DND-41 (cell line): ENCODE data around the gene MKLN1.
"Not testable (repeated sequence)": the region's sequence is repeated elsewhere in the genome, so short reads cannot be mapped to it uniquely, and the experiment has no call there.

Experiments used
- ATAC-seq: fragments of 200-7000 bp; cut with Tn5 transposase; 3 replicates; pipeline ENCODE4 v1.9.1; 2021; ENCODE audit warnings: low read depth; ENCODE audit not compliant: insufficient read depth
- DNase-seq: peaks from one replicate; pipeline ENCODE4 v3.0.0-alpha.2; 2020
- H2AFZ ChIP-seq: 2 replicates; pipeline ENCODE4 v1.6.0; 2012; ENCODE audit warnings: low read depth, low read length
- H3K27ac ChIP-seq: 2 replicates; pipeline ENCODE4 v1.5.1; 2012; ENCODE audit warnings: low read length, inconsistent platforms
- H3K27me3 ChIP-seq: fragments of 200-600 bp; sonication (generic); 2 replicates; pipeline ENCODE4 v1.6.0; 2012; ENCODE audit warnings: low read length, mild to moderate bottlenecking, inconsistent platforms; ENCODE audit not compliant: insufficient read depth, poor library complexity
- H3K36me3 ChIP-seq: 2 replicates; pipeline ENCODE4 v1.5.1; 2012; ENCODE audit warnings: low read length, inconsistent platforms; ENCODE audit not compliant: insufficient read depth
- H3K4me1 ChIP-seq: 2 replicates; pipeline ENCODE4 v1.5.1; 2012; ENCODE audit warnings: mild to moderate bottlenecking, low read length; ENCODE audit not compliant: insufficient read depth
- H3K4me2 ChIP-seq: 2 replicates; pipeline ENCODE4 v1.6.0; 2012; ENCODE audit warnings: mild to moderate bottlenecking, moderate library complexity, low read length, inconsistent platforms; ENCODE audit not compliant: insufficient read depth
- H3K4me3 ChIP-seq, 2 experiments: fragments of 200-600 bp in 1 of 2; shearing (Covaris generic) in 1 of 2; 2 replicates each; pipeline ENCODE4 v1.5.1; 2012 to 2016; ENCODE audit warnings: inconsistent platforms in 2 of 2, low read length in 2 of 2, mild to moderate bottlenecking in 2 of 2, low read depth in 1 of 2, moderate library complexity in 1 of 2
- H3K79me2 ChIP-seq: 2 replicates; pipeline ENCODE4 v1.6.0; 2012; ENCODE audit warnings: low read length, inconsistent platforms; ENCODE audit not compliant: insufficient read depth
- H3K9ac ChIP-seq: 2 replicates; pipeline ENCODE4 v1.6.0; 2012; ENCODE audit warnings: low read depth, mild to moderate bottlenecking, inconsistent platforms, low read length, moderate library complexity
- H3K9me3 ChIP-seq: 2 replicates; pipeline ENCODE4 v1.5.1; 2012; ENCODE audit warnings: low read length, moderate library complexity, mild to moderate bottlenecking, inconsistent platforms; ENCODE audit not compliant: insufficient read depth, severe bottlenecking
- H4K20me1 ChIP-seq: 2 replicates; pipeline ENCODE4 v1.6.0; 2012; ENCODE audit warnings: low read length; ENCODE audit not compliant: insufficient read depth
- EZH2 ChIP-seq: IDR thresholded peaks from 3 replicates; pipeline ENCODE4 v1.6.1; 2012; ENCODE audit warnings: borderline replicate concordance, low read depth, mild to moderate bottlenecking, moderate library complexity, low read length, inconsistent platforms; ENCODE audit not compliant: severe bottlenecking
- TF ChIP-seq, protein P1 (sequence below): IDR thresholded peaks from 2 replicates; pipeline ENCODE4 v1.5.1; 2012; ENCODE audit warnings: borderline replicate concordance, low read length, moderate library complexity, mild to moderate bottlenecking; ENCODE audit not compliant: poor library complexity, severe bottlenecking; ENCODE audit errors: extremely low read depth

Gene MKLN1

DNA sequence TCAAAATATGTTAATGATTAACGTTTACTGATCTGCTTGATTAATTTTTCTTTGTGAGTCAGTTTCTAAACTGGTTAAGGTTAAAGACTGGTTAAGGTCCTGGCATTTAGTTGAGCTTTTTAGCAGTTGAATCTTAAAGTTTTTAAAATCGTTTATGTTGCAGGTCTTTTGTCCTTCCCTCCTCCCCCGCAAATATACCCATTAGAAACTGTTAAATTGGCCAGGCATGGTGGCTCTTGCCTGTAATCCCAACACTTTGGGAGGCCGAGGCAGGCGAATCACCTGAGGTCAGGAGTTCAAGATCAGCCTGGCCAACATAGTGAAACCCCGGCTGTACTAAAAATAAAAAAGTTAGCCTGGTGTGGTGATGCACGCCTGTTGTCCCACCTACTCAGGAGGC, 127.9 kb downstream of the MKLN1 start:
- ATAC-seq: no peak
- H3K27ac ChIP-seq: no peak overlapping the region
- no peak for DNase-seq

GRCh38 chr7:131456338-131456737, 128.7 kb downstream of the MKLN1 start:
- Histone ChIP-seq H3K9ac (no peak overlapping the region), H3K4me3 (no peak overlapping the region), H3K9me3 (no peaks in the 10 kb centered on the region), H4K20me1 (no peaks in the 10 kb centered on the region), H3K4me1 (no peaks in the 10 kb centered on the region), H3K4me2 (no peak overlapping the region), H2AFZ (no peak overlapping the region), H3K27me3 (no peaks in the 10 kb centered on the region), H3K79me2 (no peaks in the 10 kb centered on the region), H3K36me3 (peaks cover 32% of the 10 kb centered on the region), H3K27ac (no peak overlapping the region)
- TF ChIP-seq, protein P1, sequence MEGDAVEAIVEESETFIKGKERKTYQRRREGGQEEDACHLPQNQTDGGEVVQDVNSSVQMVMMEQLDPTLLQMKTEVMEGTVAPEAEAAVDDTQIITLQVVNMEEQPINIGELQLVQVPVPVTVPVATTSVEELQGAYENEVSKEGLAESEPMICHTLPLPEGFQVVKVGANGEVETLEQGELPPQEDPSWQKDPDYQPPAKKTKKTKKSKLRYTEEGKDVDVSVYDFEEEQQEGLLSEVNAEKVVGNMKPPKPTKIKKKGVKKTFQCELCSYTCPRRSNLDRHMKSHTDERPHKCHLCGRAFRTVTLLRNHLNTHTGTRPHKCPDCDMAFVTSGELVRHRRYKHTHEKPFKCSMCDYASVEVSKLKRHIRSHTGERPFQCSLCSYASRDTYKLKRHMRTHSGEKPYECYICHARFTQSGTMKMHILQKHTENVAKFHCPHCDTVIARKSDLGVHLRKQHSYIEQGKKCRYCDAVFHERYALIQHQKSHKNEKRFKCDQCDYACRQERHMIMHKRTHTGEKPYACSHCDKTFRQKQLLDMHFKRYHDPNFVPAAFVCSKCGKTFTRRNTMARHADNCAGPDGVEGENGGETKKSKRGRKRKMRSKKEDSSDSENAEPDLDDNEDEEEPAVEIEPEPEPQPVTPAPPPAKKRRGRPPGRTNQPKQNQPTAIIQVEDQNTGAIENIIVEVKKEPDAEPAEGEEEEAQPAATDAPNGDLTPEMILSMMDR: no peak
- TF ChIP-seq EZH2: no peak
- DNase-seq: no peak
- ATAC-seq: no peak

More for the DNA sequence above, 127.9 kb downstream of the MKLN1 start:
- H3K79me2 ChIP-seq: no peaks in the 10 kb centered on the region
- no peak overlapping the region for H3K4me3 ChIP-seq
- no peaks in the 10 kb centered on the region for H3K27me3 ChIP-seq
- H3K9ac ChIP-seq: no peak overlapping the region
- no peak for TF ChIP-seq EZH2
- TF ChIP-seq, protein P1: no peak
- H3K36me3 ChIP-seq: peaks cover 30% of the 10 kb centered on the region
- no peak overlapping the region for H2AFZ ChIP-seq
- H4K20me1 ChIP-seq: no peaks in the 10 kb centered on the region
- no peaks in the 10 kb centered on the region for H3K4me1 ChIP-seq
- no peak overlapping the region for H3K4me2 ChIP-seq
- H3K9me3 ChIP-seq: no peaks in the 10 kb centered on the region

- Histone ChIP-seq H3K9ac (no peak overlapping the region), H3K79me2 (no peaks in the 10 kb centered on the region), H2AFZ (no peak overlapping the region), H3K27ac (no peak overlapping the region), H3K4me3 (no peak overlapping the region), H3K9me3 (no peaks in the 10 kb centered on the region), H4K20me1 (no peaks in the 10 kb centered on the region), H3K36me3 (peaks cover 41% of the 10 kb centered on the region), H3K4me2 (no peak overlapping the region), H3K27me3 (no peaks in the 10 kb centered on the region), H3K4me1 (no peaks in the 10 kb centered on the region)
- TF ChIP-seq, protein P1: no peak
- TF ChIP-seq EZH2: no peak
- ATAC-seq (no peak), DNase-seq (no peak)
Measured at GRCh38 chr7:131459256-131459655, 131.6 kb downstream of the MKLN1 start.

- Histone ChIP-seq H4K20me1 (no peaks in the 10 kb centered on the region), H3K27me3 (no peaks in the 10 kb centered on the region), H3K9ac (no peak overlapping the region), H3K9me3 (no peaks in the 10 kb centered on the region), H3K4me1 (no peaks in the 10 kb centered on the region), H3K79me2 (no peaks in the 10 kb centered on the region), H2AFZ (no peak overlapping the region), H3K4me2 (no peak overlapping the region), H3K36me3 (peaks cover 49% of the 10 kb centered on the region), H3K4me3 (no peak overlapping the region), H3K27ac (no peak overlapping the region)
- no peak for TF ChIP-seq EZH2
- TF ChIP-seq, protein P1: no peak
- DNase-seq (no peak), ATAC-seq (no peak)
Measured at GRCh38 chr7:131462059-131462458, 134.4 kb downstream of the MKLN1 start.

DNA sequence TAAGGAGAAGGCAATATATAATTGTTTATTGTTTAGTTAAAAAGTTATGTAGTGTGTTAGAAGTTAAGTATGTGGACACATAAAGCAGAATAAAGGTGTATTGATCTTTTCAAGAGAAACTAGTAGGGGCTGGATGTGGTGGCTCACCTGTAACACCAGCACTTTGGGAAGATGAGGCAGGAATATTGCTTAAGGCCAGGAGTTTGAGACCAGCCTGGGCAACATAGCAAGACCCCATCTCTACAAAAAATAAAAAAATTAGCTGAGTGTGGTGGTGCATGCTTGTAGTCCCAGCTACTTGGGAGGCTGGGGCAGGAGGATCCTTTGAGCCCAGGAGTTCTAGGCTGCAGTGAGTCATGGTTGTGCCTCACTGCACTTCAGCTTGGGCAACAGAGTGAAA, 135.0 kb downstream of the MKLN1 start:
- H3K4me1 ChIP-seq, H3K4me2 ChIP-seq, H3K9me3 ChIP-seq, H3K27me3 ChIP-seq, H2AFZ ChIP-seq, H4K20me1 ChIP-seq, H3K4me3 ChIP-seq, DNase-seq, H3K9ac ChIP-seq, H3K27ac ChIP-seq, H3K79me2 ChIP-seq, ATAC-seq: not testable (repeated sequence)
- peaks cover 56% of the 10 kb centered on the region for H3K36me3 ChIP-seq
